GM19463 (cell line): ENCODE results near the gene GART.
"Not testable (repeated sequence)": the region's sequence is repeated elsewhere in the genome, so short reads cannot be mapped to it uniquely, and the experiment has no call there.

Source experiments
- ATAC-seq: cut with Tn5 transposase; IDR thresholded peaks from one replicate; pipeline ENCODE4 v1.9.1; 2021; ENCODE audit warnings: mild to moderate bottlenecking, moderate library complexity; ENCODE audit not compliant: unreplicated experiment

The GART gene

DNA sequence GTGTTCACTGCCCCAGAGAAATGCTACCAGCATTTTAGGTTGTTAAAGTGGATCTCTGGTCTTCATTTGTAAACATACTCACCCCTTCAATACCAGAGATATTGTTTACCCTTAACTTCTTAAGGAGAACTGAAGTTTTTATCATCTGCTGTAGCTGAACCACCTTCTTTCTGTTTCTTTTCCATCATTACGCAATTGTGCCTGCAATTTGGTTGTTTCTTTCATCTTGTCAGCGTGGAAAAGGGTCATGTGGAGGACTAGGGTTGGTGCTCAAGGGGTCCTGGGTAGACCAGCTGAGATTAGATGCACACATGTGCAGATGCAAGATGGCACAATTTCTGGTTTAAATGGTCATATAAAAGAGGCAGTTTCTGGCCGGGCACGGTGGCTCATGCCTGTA lies 23.0 kb downstream of the GART start:
- no peak for ATAC-seq

DNA sequence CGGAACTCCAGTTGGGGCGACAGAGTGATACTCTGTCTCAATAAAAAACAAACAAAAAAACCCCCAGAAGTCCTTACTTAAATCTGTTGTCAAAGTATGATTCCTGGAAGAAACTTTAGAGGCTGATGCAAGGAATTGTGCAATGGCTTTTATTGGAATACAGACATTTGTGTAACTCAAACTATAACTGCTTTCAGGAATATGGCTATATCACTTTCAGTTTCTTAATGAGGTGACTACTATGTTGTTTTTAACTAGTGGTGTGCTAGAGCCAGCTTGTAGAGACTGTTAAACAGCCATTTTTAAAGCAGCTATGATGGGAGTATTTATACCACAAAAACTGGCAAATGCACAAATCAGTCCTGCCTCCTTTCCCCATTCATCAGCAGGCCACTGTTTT lies 27.7 kb downstream of the GART start:
- ATAC-seq, result no peak

DNA sequence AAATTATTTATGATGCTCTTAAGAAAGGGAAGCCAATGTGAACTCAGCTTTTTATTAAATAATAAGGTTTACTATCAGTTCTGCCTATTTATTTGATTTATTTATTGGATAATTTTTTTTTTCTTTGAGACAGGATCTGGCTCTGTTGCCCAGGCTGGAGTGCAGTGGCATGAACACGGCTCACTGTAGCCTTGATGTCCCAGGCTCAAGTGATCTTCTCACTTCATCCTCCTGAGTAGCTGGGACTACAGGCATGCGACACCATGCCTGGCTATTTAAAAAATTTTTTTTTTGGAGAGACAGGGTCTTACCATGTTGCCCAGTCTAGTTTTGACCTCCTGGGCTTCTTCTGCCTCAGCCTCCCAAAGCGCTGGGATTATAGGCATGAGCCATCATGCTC lies 29.4 kb downstream of the GART start:
- ATAC-seq, result no peak

DNA sequence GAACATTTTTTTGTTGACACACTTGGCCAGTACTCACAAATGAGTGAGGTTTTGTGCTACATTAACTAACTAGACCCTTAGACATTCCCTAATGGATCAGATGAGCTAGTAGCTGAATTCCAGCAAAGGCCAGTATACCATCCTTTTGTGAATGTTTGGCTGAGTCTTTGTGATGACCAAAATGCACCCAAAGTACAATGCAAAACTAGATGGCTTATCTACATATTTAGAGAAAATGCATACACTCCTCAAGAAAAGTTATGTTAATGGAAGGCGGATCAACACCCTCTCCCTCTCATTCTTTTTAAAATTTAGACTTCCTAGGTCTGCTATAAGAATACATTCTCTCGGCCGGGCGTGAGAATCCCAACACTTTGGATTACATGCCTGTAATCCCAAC lies 30.3 kb downstream of the GART start:
- no peak for ATAC-seq

DNA sequence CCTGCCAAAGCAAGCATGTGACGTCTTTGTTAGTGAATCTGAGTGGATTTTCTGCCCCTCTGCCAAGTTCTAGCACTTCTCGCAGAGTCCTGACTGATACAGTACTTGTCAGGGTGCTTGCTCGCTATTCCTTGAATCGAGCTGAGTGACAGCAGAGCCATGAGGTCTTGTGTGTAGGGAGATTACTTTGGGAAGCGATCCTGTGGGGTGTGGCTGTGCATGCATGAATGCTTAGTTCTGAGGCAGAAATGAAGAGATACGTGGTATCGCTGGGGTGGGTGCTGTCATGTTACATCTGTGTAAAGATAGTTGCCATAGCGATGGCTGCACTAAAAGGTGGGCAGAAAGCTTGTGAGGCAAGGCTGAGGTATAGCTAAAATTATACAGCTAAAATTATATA lies 31.1 kb downstream of the GART start:
- ATAC-seq, result no peak

DNA sequence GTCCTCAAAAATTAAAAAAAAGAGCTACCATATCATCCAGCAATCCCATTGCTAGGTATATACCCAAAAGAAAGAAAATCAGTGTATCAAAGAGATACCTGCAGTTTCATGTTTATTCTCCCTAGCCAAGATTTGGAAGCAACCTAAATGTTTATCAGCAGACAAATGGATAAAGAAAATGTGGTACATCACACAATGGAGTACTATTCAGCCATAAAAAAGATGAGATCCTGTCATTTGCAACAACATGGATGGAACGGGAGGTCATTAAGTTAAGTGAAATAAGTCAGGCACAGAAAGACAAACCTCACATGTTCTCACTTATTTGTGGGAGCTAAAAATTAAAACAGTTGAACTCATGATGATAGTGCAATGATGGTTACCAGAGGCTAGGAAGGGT lies 34.9 kb downstream of the GART start:
- ATAC-seq, result not testable (repeated sequence)

DNA sequence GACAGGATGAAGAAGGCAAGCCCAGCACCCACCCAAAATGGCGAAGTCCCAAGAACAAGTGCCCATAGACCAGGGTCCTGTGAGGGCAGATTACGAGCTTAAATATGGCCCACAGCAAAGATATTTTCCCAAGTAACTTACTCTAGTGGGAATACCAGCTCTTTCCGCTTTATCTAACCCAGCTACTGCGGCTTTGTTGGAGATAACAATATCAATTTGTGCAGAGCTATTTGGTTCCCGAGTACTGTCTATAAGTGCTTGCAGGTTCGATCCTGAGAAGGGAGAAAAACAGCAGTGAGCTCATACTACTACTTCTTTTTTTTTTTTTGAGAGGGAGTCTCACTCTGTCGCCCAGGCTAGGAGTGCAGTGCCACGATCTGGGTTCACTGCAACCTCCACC lies 36.1 kb downstream of the GART start:
- ATAC-seq, result no peak

DNA sequence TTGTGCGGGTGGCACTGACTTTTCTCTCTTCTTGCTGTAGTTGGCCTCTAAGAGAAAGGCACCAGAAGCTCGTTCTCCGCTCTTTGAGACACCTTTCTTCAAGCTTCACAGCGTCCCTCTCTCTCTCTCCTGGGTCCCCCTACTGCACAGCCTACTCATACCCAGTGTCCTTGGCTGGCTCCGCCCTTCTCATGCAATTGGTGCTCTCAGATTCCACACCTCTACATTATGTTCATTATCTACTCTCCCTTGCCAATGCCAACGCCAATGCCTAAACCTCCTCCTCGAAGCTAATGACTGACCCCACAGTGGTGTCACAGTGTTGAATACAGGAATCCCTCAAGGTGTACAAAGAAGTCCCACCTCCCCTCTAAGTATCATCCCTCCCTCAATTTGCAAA lies 45.6 kb downstream of the GART start:
- no peak for ATAC-seq

DNA sequence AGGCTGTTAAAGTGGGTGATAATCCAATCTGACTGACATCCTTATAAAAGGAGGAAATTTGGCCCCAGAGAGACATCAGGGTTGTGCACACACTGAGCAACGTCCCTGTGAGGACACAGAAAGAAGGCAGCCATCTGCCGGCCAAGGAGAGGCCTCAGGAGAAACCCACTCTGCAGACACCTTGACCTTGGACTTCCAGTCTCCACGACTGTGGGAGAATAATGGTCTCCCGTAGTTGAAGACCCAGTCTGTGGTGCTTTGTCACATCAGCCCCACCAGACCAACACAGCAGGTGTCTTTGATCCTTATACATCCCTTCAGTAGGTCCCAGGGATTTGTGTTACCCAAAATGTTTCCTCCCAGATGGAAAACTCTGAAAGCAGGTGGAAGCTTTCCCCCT lies 46.2 kb downstream of the GART start:
- ATAC-seq, result no peak

DNA sequence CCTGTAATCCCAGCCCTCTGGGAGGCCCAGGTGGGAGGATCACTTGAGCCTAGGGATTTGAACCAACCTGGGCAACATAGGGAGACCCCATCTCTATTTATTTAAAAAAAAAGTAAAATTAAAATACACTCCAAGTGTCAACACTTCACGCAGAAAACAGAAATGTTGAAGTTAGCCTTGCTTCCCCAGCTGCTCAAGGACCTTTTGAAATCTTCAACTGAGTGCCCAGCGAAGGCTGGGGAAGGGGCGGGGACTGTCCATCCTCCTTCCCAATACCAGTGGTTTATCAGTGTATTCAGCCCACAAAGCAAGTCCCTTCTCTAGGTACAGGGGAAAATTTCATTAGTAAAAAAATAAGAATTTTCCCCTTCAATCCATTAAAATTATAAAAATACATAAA lies 48.2 kb downstream of the GART start:
- no peak for ATAC-seq

DNA sequence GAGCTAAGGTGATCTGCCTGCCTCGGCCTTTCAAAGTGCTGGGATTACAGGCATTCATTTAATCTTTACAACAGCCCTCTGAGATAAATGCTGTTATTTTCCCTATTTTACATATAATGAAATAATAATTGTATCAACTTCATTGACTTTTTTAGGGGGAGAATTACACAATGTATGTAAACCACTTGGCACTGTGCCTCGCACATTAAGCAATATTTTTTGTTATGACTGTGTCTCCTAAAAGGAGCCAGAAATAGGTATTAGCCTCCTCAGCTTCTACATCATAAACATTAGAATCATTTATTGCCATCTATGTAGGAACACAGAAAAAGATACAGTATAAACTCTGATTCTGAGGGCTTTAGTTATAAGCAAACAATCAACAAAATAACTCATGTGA lies 49.3 kb downstream of the GART start:
- no peak for ATAC-seq

DNA sequence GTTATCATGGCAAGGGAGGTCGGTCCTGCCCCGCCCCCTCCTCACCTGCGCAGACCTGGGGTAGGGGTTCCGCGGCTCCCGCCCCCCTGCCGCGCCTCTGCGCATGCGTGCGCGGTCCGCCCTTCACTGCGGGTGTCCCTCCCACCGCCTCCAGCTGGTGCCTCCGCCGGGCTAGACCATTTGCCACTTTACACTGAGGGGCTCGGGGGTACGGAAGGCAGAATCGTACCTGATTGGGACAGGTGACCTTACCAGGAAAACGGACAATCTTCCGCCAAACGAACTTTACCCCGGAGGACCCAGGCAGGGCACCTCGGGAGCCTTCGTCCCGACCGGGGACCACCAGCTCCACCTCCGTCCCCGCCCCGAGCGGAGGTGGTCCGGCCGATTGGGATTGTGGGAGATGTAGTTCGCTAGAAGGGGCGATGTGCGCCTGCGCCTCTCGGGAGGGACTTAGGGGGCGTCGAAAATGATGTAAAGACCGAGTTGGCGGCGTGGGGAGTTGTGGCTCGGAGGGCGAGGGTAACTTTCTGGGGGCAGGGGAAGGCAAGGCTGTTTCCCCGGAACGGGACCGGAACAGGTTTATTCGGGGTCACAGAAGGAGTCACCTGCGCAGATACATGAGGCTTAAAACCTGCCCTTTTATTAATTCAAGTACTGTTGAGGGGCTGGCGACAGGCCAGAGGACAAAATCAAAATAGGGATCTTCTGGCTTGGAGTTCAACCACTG lies 50.4 kb downstream of the GART start, which contains the start of gene DNAJC28:
DNAJC28 (minus strand) TSS at position 344 of the 730 bp plus-strand sequence. CDS start 2,323 bp downstream, outside the sequence.
- ATAC-seq, result peak; percentile 97

DNA sequence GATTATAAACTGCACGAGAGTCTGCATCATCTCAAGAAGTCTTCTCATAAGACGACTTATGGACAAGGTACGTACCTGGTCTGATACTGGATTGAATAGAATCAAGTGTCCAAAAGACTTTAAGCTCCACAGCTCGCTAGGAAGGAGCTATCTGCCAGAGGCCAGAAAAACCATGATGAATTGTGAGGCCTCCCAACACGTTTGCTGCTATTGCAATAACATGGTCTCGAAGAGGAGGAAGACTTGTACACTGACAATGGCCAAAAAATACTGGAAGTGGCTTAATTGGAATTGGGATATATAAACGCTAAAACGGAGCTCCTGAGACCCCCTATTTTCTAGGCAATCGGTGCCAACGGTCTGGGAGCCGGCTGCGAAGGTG lies 50.9 kb downstream of the GART start:
- no peak for ATAC-seq

DNA sequence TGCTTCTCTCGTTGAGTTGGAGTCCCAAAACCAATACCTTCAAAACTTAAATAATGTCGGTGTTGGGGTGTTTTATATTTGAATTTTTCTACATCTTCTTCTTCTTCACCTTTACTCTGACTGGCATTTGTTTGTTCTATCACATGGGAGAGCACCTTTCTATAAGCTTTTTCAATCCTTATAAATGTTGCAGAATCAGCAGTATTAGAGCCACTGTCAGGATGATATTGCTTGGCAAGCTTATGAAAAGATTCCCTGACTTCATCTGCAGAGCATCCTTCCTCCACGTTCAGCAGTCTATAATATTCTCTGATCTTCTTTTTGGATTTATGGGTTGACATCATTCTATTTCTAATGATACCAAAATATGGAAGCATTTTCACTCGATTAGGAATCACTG lies 53.0 kb downstream of the GART start:
- no peak for ATAC-seq

DNA sequence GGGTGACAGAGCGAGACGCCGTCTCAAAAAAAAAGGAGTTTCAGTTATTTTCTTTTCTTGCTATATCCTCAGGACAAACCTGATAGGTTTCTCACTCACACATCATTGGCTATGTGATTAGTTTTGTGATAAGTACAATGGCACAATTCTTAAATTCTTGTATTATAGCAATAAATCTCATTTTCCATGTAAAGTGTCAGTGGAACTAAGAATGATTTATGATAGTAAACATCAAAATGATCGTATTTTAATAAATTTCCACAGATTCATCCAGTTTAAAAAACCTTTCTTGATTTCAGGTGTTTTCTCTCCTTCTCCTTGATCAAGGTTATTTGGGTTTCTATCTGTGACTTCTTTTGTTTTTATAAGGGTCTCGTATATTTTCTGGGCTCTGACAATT lies 53.9 kb downstream of the GART start:
- no peak for ATAC-seq

DNA sequence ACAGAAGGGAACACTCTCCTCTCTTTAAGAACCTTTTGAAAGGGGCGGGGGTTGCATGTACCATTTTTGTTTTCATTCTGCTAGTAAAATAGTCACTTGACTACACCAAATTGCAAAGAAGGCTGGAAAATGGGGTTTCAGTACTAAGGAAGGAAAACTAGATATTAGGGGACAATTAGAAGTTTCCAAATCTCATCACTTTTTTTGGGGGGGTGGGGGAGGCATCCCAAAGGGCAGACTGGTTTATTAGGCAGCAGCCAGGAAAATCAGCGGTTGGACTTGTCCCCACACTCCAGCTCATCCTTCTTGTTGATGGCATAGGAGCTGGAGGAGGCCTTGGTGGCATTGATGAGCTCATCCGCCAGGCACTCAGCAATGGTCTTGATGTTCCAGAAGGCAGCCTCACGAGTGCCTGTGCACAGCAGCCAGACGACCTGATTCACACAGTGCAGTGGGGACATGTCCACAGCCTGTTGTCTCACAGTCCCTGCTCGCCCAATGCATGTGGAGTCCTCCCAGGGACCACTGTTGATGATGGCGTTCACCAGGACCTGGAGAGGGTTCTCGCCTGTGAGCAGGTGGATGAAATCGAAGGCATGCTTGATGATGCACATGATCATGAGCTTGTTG lies 60.5 kb downstream of the GART start:
- no peak for ATAC-seq

DNA sequence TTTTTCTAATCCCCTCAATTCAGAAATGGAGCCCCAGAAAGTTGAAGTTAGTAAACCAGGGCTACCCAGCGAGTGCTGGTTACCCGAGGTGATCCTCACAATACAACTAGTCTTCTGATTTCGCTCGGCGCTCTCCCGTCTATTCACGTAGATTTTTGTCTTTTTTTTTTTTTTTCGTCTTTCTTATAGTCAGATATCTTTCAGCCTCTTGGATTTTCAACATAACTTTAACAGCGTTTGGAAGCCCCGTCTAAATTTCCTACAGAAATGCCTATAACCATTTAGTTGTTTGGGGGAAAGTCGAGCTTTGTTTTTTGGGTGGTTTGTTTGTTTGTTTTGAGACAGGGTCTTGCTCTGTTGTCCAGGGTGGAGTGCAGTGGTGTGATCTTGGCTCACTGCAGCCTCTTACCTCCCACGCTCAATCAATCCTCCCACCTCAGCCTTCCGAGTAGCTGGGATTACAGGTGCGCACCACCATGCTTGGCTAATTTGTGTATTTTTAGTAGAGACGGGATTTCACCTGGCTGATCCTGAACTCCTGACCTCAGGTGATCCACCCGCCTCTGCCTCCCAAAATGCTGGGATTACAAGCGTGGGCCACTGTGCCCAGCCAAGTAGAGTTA lies 61.3 kb downstream of the GART start:
- no peak for ATAC-seq

DNA sequence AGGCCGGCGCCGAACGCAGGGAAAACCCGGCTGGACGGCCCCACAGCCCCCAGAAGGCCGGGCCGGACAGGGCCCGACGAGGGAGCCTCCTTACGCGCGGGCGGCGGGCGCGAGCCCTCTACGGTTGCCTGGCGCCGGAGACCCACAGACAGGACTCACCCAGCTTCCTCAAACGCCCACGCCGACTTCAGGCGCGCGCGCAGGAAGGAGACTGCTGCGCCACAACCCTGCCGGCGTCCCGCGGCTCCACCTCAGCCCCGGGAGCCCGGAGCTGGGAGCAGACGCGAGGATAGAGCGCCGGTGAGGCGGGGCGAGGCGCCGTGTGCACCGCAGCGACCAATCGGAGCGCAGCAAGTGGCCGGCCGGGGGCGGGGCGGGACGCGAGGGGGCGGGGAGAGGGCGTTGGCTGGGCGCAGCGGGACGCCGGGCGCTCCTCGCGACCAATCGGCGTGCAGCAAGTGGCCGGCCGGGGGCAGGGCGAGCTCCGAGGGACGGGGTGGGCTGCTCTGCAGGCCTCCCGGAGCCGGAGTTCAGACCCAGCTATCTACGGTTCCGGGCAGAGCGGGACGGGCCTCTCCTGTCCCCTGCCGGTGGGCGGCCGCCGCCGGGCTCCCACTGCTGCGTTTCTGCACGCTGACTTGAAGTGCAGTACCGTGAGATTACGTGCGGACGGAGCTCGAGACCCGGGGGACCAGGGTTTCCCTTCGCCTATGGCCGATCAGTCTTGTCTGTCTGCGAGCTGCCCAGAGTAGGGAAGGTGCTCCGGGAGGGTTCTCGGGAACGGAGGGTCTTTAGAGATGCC lies 62.0 kb downstream of the GART start, which contains the start of gene TMEM50B:
TMEM50B (minus strand) TSS at position 296 of the 802 bp plus-strand sequence. CDS start 11,089 bp downstream, outside the sequence.
- peak; percentile 93 for ATAC-seq

DNA sequence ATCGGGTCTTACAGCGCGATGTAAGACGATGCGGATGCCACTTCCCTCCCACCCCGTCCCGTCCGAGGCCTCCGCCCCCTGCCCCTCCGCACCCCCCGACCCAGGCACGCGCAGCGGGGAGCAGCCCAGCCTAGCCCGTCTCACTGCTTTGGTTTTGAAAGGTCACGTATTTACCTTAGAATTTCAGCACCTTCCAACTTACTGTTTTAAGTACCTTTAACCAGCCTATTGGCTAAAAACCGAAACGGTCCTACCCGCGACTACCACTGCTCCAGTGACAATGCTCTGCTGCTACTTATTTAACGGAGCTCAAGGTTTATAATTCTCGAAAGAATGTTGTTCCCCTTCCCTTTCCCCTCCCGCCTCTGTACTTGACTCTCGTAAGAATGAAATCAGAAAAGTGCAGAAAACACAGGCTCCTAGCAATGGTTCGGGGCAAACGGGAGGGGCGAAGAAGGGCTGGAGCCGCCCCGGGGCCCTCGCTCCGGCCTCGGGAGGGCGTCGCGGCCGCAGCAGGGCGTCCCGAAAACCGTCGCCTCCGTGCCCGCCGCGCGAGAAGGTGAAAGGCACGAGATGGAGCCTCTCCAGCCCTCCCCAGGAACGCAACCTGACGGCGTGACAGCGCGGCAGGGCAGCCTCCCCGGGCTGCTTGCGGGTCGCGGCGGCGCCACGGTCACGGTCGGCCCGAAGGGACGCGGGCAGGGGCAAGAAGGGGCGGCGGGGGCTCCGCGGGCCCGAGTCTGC lies 62.8 kb downstream of the GART start:
- ATAC-seq, result peak; percentile 5

DNA sequence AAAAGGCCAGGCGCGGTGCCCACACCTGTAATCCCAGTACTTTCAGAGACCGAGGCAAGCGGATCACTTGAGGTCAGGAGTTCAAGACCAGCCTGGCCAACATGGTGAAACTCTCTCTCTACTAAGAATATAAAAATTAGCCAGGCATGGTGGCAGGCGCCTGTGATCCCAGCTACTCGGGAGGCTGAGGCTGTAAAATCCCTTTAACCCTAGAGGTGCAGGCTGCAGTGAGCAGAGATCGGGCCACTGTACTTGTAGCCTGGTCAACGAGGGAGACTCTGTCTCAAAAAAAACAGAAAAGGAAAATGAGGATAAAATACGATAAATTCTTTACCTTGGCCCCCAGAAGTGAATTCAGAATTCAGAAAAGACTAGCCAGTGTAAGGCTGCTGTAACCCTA lies 63.7 kb downstream of the GART start:
- ATAC-seq, result no peak

DNA sequence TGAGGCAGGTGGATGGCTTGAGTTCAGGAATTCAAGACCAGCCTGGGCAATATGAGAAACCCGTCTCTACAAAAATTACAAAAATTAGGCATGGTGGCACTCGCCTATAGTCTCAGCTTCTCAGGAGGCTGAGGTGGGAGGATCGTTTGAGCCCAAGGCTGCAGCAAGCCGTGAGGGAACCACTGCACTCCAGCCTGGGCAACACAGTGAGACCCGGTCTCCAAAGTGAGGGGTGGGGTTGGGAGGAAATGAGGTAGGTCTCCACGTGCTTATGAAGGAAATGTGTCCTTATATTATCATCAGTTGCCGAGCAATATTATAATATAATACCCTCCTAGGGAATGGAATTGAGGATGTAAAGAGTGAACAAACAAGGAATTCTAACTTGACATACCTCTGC lies 64.9 kb downstream of the GART start:
- no peak for ATAC-seq
